MM.1S (cell line): Measurements from ENCODE around the gene SUFU.

Experiments
- DNase-seq: peaks from one replicate; pipeline ENCODE4 v3.0.0-alpha.2; 2015
- H2AFZ ChIP-seq: fragments of 300-600 bp; sonication (generic); 2 replicates; pipeline ENCODE4 v1.6.0; 2016; ENCODE audit warnings: antibody characterized with exemption, low read length
- H3F3A ChIP-seq: fragments of 300-600 bp; sonication (generic); 2 replicates; pipeline ENCODE4 v1.6.1; 2016; ENCODE audit warnings: mild to moderate bottlenecking, antibody characterized with exemption, low read length, moderate library complexity, mixed read lengths; ENCODE audit not compliant: insufficient read depth
- H3K27ac ChIP-seq: fragments of 300-600 bp; sonication (generic); 2 replicates; pipeline ENCODE4 v1.5.1; 2016; ENCODE audit warnings: mild to moderate bottlenecking, low read length
- H3K27me3 ChIP-seq: fragments of 300-600 bp; sonication (generic); replicated peaks from 2 replicates; pipeline ENCODE4 v1.6.0; 2016; ENCODE audit warnings: low read length; ENCODE audit not compliant: insufficient read depth
- H3K36me3 ChIP-seq: fragments of 300-600 bp; sonication (generic); replicated peaks from 2 replicates; pipeline ENCODE4 v1.6.1; 2016; ENCODE audit warnings: mild to moderate bottlenecking, low read length, mixed read lengths; ENCODE audit not compliant: insufficient read depth
- H3K4me1 ChIP-seq: fragments of 300-600 bp; sonication (generic); 2 replicates; pipeline ENCODE4 v1.6.1; 2016; ENCODE audit warnings: low read length, mixed read lengths
- H3K4me2 ChIP-seq: fragments of 300-600 bp; sonication (generic); 2 replicates; pipeline ENCODE4 v1.6.0; 2016; ENCODE audit warnings: low read depth, low read length
- H3K4me3 ChIP-seq: fragments of 300-600 bp; sonication (generic); 2 replicates; pipeline ENCODE4 v1.5.1; 2016; ENCODE audit warnings: low read length, mixed read lengths
- H3K79me2 ChIP-seq: fragments of 300-600 bp; sonication (generic); 2 replicates; pipeline ENCODE4 v1.6.1; 2016; ENCODE audit warnings: mixed run types, low read length, mixed read lengths
- H3K9ac ChIP-seq: fragments of 300-600 bp; sonication (generic); 2 replicates; pipeline ENCODE4 v1.6.1; 2016; ENCODE audit warnings: low read length, mixed read lengths
- H3K9me2 ChIP-seq: fragments of 300-600 bp; sonication (generic); replicated peaks from 2 replicates; pipeline ENCODE4 v1.6.1; 2016; ENCODE audit warnings: mild to moderate bottlenecking, low read length, mixed read lengths; ENCODE audit not compliant: insufficient read depth
- H3K9me3 ChIP-seq: fragments of 300-600 bp; sonication (generic); replicated peaks from 2 replicates; pipeline ENCODE4 v1.6.1; 2016; ENCODE audit warnings: mild to moderate bottlenecking, low read length, mixed read lengths; ENCODE audit not compliant: insufficient read depth
- H4K20me1 ChIP-seq: fragments of 300-600 bp; sonication (generic); 2 replicates; pipeline ENCODE4 v1.6.1; 2016; ENCODE audit warnings: mild to moderate bottlenecking, low read length, moderate library complexity, mixed read lengths; ENCODE audit not compliant: insufficient read depth
- EZH2 ChIP-seq: fragments of 300-600 bp; sonication (generic); optimal IDR thresholded peaks from 2 replicates; pipeline ENCODE3; 2017; ENCODE audit warnings: low read depth, mild to moderate bottlenecking, antibody characterized with exemption, low read length, mixed read lengths
- EZH2phosphoT487 ChIP-seq: fragments of 300-600 bp; sonication (generic); IDR thresholded peaks from 2 replicates; pipeline ENCODE4 v1.6.1; 2018; ENCODE audit warnings: antibody characterized with exemption, low read length
- TF ChIP-seq, protein P1 (sequence below): fragments of 300-600 bp; sonication (generic); IDR thresholded peaks from 2 replicates; pipeline ENCODE4 v1.5.1; 2016; ENCODE audit warnings: antibody characterized with exemption, low read length, mixed read lengths

The SUFU gene

DNA sequence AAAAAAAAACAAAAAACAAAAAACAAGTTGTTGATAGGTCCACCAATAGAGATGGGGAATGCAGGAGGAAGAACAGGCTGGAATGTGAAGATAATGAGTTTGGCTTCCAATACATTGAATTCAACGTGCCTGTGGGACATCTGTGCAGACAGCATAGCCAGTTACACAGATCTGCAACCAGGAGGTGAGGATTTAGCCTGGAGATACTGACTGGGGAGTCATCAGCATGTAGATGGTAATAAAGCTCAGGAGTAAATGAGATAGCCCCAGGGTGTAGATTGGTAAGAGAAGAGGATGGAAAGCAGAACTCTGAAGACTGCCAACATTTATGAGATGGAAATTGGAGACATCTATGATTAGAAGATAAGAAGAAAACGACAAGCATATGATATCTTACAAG lies 135.8 kb downstream of the SUFU start:
- no peaks in the 10 kb centered on the region for H4K20me1 ChIP-seq
- DNase-seq = no peak
- no peak overlapping the region for H3K4me3 ChIP-seq
- H2AFZ ChIP-seq = no peak overlapping the region
- TF ChIP-seq EZH2phosphoT487 = no peak
- TF ChIP-seq, protein P1, sequence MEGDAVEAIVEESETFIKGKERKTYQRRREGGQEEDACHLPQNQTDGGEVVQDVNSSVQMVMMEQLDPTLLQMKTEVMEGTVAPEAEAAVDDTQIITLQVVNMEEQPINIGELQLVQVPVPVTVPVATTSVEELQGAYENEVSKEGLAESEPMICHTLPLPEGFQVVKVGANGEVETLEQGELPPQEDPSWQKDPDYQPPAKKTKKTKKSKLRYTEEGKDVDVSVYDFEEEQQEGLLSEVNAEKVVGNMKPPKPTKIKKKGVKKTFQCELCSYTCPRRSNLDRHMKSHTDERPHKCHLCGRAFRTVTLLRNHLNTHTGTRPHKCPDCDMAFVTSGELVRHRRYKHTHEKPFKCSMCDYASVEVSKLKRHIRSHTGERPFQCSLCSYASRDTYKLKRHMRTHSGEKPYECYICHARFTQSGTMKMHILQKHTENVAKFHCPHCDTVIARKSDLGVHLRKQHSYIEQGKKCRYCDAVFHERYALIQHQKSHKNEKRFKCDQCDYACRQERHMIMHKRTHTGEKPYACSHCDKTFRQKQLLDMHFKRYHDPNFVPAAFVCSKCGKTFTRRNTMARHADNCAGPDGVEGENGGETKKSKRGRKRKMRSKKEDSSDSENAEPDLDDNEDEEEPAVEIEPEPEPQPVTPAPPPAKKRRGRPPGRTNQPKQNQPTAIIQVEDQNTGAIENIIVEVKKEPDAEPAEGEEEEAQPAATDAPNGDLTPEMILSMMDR = no peak
- no peak for TF ChIP-seq EZH2
- no peak overlapping the region for H3K9ac ChIP-seq
- peaks cover 10% of the 10 kb centered on the region for H3K79me2 ChIP-seq
- H3K27me3 ChIP-seq = no peaks in the 10 kb centered on the region
- H3K36me3 ChIP-seq = no peaks in the 10 kb centered on the region
- peaks cover 15% of the 10 kb centered on the region for H3F3A ChIP-seq
- no peak overlapping the region for H3K27ac ChIP-seq
- no peaks in the 10 kb centered on the region for H3K9me2 ChIP-seq
- no peaks in the 10 kb centered on the region for H3K9me3 ChIP-seq
- no peaks in the 10 kb centered on the region for H3K4me1 ChIP-seq
- H3K4me2 ChIP-seq = no peak overlapping the region

- no peaks in the 10 kb centered on the region for H3K36me3 ChIP-seq
- peak overlapping the region; percentile 77 for H3K4me3 ChIP-seq
- H4K20me1 ChIP-seq = no peaks in the 10 kb centered on the region
- H2AFZ ChIP-seq = peak overlapping the region; percentile 76
- H3K9me3 ChIP-seq = no peaks in the 10 kb centered on the region
- peaks cover 28% of the 10 kb centered on the region for H3F3A ChIP-seq
- no peaks in the 10 kb centered on the region for H3K27me3 ChIP-seq
- H3K9me2 ChIP-seq = no peaks in the 10 kb centered on the region
- no peaks in the 10 kb centered on the region for H3K4me1 ChIP-seq
- TF ChIP-seq EZH2phosphoT487 (no peak), EZH2 (no peak)
- TF ChIP-seq, protein P1 = no peak
- H3K9ac ChIP-seq = peak overlapping the region; percentile 62; the same call in 1 of the 2 replicates
- H3K4me2 ChIP-seq = peak overlapping the region; percentile 67
- H3K79me2 ChIP-seq = peaks cover 28% of the 10 kb centered on the region
- H3K27ac ChIP-seq = peak overlapping the region; percentile 28; the same call in 1 of the 2 replicates
- DNase-seq = peak; percentile 23
Observed at GRCh38 chr10:102641402-102641801, 137.6 kb downstream of the SUFU start.

- TF ChIP-seq, protein P1 = no peak
- TF ChIP-seq EZH2phosphoT487 = no peak
- no peak for TF ChIP-seq EZH2
- Histone ChIP-seq H3K79me2 (peaks cover 35% of the 10 kb centered on the region), H4K20me1 (no peaks in the 10 kb centered on the region), H3K9me2 (no peaks in the 10 kb centered on the region), H3K9me3 (no peaks in the 10 kb centered on the region), H2AFZ (peak overlapping the region; percentile 76), H3K4me3 (peak overlapping the region; percentile 77), H3F3A (peaks cover 28% of the 10 kb centered on the region), H3K27ac (peak overlapping the region; percentile 68; the same call in 1 of the 2 replicates), H3K4me1 (peaks cover 7% of the 10 kb centered on the region), H3K4me2 (peak overlapping the region; percentile 75), H3K27me3 (no peaks in the 10 kb centered on the region), H3K9ac (peak overlapping the region; percentile 79), H3K36me3 (no peaks in the 10 kb centered on the region)
- DNase-seq = peak; percentile 98
Observed at GRCh38 chr10:102641880-102642735, 138.3 kb downstream of the SUFU start.
